ENCODE data around the gene DDX21.
A peak's percentile ranks its signal among the peaks of the same experiment; 100 is the strongest.
"Not testable (repeated sequence)": the region's sequence is repeated elsewhere in the genome, so short reads cannot be mapped to it uniquely, and the experiment has no call there.

The DDX21 gene

DNA sequence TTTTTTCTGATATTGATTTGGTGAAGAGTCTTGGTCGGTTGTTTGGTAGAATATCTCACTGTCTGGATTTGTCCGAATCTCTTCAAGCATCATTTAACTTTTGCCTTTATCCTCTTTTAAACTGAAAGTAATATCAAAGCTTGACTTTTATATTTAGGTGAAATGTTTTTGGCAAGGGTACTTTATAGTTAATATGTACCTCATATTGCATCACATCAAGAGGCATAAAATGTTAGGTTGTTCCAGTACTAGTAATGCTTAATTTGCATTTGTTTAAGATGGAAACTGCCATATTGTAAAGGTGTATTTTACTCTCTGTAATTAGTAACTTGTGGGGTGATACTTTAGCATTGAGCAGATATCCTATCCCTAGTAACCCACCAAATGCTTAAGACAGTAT lies 17.1 kb upstream of the DDX21 start:
- TF ChIP-seq, protein P1, sequence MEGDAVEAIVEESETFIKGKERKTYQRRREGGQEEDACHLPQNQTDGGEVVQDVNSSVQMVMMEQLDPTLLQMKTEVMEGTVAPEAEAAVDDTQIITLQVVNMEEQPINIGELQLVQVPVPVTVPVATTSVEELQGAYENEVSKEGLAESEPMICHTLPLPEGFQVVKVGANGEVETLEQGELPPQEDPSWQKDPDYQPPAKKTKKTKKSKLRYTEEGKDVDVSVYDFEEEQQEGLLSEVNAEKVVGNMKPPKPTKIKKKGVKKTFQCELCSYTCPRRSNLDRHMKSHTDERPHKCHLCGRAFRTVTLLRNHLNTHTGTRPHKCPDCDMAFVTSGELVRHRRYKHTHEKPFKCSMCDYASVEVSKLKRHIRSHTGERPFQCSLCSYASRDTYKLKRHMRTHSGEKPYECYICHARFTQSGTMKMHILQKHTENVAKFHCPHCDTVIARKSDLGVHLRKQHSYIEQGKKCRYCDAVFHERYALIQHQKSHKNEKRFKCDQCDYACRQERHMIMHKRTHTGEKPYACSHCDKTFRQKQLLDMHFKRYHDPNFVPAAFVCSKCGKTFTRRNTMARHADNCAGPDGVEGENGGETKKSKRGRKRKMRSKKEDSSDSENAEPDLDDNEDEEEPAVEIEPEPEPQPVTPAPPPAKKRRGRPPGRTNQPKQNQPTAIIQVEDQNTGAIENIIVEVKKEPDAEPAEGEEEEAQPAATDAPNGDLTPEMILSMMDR (conservative IDR thresholded peaks at IDR 0.05; ENCODE audit: control insufficient read depth, insufficient read depth, low read depth, low read length): no peak
- no peak for DNase-seq (ENCODE audit: low read depth)
- H3K4me3 ChIP-seq (ENCODE audit: control insufficient read depth, low read depth, low read length): no peak overlapping the region

- H3K4me3 ChIP-seq (ENCODE audit: control insufficient read depth, low read depth, low read length); DNase-seq (ENCODE audit: low read depth): not testable (repeated sequence)
These were observed 15.1 kb upstream of the DDX21 start for GRCh38 chr10:68940917-68941316.

GRCh38 chr10:68950598-68950997 lies 5.4 kb upstream of the DDX21 start:
- no peak for DNase-seq (ENCODE audit: low read depth)
- TF ChIP-seq, protein P1 (conservative IDR thresholded peaks at IDR 0.05; ENCODE audit: control insufficient read depth, insufficient read depth, low read depth, low read length): no peak
- no peak overlapping the region for H3K4me3 ChIP-seq (ENCODE audit: control insufficient read depth, low read depth, low read length)

DNA sequence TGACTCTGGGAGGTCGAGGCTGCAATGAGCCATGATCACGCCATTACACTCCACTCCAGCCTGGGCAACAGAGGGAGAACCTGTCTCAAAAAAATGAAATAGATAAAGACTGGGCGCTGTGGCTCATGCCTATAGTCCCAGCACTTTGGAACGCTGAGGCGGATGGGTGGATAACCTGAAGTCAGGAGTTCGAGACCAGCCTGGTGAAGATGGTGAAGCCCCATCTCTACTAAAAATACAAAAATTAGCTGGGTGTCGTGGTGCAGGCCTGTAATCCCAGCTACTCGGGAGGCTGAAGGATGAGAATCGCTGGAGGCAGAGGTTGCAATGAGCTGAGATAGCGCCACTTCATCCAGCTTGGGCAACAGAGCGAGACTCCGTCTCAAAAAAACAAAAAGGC lies 1.1 kb upstream of the DDX21 start:
- TF ChIP-seq, protein P1 (conservative IDR thresholded peaks at IDR 0.05; ENCODE audit: control insufficient read depth, insufficient read depth, low read depth, low read length): no peak
- peak overlapping the region; percentile 99 for H3K4me3 ChIP-seq (ENCODE audit: control insufficient read depth, low read depth, low read length)
- no peak for DNase-seq (ENCODE audit: low read depth)

DNA sequence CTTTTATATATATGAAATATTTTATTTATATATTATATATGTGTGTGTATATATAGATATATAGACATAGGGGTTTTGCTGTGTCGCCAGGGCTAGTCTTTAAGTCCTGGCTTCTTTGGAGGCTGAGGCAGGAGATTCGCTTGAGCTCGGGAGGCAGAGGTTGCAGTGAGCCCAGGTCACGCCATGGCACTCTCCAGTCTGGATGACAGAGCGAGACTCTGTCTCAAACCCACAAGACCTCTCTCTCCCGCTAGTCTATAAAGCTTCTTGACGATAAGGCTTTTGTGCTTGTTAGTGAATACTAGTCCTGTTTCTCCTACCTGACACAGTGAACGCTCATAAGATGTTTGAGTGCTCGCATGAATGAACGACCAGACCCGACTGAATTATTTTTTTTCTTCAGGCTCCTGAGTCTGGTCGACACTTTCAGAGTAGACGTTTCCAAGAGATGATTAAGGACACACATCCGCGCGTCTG lies 577 bp upstream of the DDX21 start:
- peak overlapping the region; percentile 99 for H3K4me3 ChIP-seq (ENCODE audit: control insufficient read depth, low read depth, low read length)
- DNase-seq (ENCODE audit: low read depth): no peak
- TF ChIP-seq, protein P1 (conservative IDR thresholded peaks at IDR 0.05; ENCODE audit: control insufficient read depth, insufficient read depth, low read depth, low read length): no peak

- DNase-seq (ENCODE audit: low read depth): peak; percentile 5
- TF ChIP-seq, protein P1 (conservative IDR thresholded peaks at IDR 0.05; ENCODE audit: control insufficient read depth, insufficient read depth, low read depth, low read length): no peak
- H3K4me3 ChIP-seq (ENCODE audit: control insufficient read depth, low read depth, low read length): peak overlapping the region; percentile 99
These were observed 1.3 kb downstream of the DDX21 start for GRCh38 chr10:68957284-68957615.

DNA sequence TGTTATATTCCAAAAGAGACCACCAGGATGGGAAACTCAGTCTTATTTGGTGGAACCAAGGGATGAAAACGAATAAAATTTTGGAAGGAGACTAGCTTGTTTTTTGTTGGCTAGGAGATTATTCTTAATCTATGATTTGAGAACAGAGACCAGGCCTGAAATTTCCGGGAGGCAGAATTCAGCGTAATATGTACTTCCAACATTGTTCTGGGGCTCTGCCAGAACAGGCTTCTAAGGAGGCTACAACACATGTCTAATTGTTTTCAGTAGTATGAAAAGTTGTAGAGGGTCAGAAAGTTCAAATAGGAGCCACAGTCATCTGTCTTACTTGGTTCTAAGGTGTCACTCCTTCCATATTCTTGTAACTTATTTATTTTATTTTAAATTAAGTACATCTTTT lies 1.7 kb downstream of the DDX21 start:
- TF ChIP-seq, protein P1 (conservative IDR thresholded peaks at IDR 0.05; ENCODE audit: control insufficient read depth, insufficient read depth, low read depth, low read length): no peak
- H3K4me3 ChIP-seq (ENCODE audit: control insufficient read depth, low read depth, low read length): peak overlapping the region; percentile 99
- peak; percentile 44 for DNase-seq (ENCODE audit: low read depth)
